Measurements from ENCODE around the gene NEK1.

- TF ChIP-seq CTCF (IDR thresholded peaks at IDR 0.05; ENCODE audit: low read depth, low read length) (no peak), EZH2phosphoT487 (IDR thresholded peaks at IDR 0.05; ENCODE audit: low read depth) (no peak)
Observed at GRCh38 chr4:169460081-169460480, 152.3 kb downstream of the NEK1 start.
